Renal pelvis (tissue), 3 donors: ENCODE results near the gene TEX51. TPM values are rescaled to one million over a fixed set of nuclear protein-coding genes. Genes with fewer than 3 reads are reported as not detected.

Experiments used
- polyA plus RNA-seq, 3 donors: library from polyadenylated mRNA; unstranded; fragments of 120-200 nt; gene quantifications; one replicate each; pipeline ENCODE4 v1.2.1, GENCODE V29; 2013; ENCODE audit not compliant: insufficient read length in 3 of 3

The TEX51 gene
- polyA plus RNA-seq, 3 donors = 0.11 TPM; not detected in 2

Other genes starting within 250 kb of the TEX51 start
- 10 to 100 TPM; 57.1 to 66.0 (median 63.5) TPM for gene GYPC, start 242.7 kb upstream of the TEX51 start, polyA plus RNA-seq
- gene BIN1, start 208.3 kb downstream of the TEX51 start, polyA plus RNA-seq = 100 to 1,000 TPM; 127 to 129 (median 128) TPM